ENCODE data around the gene WWTR1.

WWTR1 gene

DNA sequence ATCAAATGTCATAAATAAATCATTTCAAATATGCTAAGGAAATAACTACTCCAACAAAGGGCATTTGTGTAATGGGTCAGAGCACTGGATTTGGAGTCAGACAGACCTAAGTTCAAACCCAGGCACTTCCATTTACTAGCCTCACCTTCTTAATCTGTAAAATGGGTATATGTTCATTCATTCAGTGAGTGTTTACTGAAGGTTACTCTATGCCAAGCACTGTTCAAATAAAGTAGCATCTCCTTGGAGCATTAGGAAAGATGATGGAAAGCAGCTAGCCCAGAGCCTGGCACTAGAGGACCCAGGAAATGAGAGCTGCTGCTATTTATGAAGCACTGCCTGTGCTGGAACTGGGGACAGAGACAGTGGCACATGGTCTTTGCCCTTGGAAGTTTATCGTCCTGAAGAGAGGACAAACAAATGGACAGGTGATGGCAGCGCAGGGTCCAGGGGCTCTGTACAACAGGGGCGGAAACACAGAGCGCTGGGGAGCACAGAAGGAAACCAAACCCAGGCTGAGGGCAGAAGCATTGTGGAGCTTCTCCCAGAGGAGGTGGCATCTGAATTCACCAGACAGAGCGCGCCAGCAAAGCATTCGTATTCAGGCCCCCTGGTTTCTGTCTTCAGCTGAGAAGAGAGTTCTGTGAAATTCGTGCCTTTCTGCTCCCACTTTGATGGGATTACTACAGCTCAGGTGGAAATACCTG is 164.4 kb downstream of the WWTR1 start:
- no peak for DNase-seq

- no peak for DNase-seq
These were observed 167.4 kb downstream of the WWTR1 start for GRCh38 chr3:149490260-149490971.

- DNase-seq: no peak
These were observed 168.7 kb downstream of the WWTR1 start for GRCh38 chr3:149489060-149489690.

DNA sequence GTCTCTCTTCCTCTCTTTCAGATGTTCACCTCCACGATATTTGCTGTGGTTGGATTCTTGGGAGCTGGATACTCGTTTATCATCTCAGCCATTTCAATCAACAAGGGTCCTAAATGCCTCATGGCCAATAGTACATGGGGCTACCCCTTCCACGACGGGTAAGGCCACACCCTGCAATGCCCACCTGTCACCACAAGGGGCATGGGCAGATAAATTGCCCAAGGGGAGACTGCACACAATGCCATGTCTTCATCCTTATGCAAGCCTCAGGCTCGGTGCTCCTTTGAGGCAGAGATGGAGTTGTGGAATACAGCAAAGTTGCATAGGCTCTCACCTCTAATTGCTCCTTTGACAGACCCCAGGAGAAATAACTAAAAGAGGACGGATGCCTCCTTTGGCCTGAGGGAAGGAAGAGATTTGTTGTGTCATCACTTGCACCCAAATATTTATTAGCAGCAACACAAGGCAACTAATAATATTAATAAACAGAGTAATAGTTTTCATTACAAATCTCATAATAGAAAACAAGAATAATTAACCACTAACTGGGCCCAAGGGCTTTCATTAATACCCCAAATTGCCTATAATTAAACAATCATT is 170.1 kb downstream of the WWTR1 start:
- DNase-seq: no peak

DNA sequence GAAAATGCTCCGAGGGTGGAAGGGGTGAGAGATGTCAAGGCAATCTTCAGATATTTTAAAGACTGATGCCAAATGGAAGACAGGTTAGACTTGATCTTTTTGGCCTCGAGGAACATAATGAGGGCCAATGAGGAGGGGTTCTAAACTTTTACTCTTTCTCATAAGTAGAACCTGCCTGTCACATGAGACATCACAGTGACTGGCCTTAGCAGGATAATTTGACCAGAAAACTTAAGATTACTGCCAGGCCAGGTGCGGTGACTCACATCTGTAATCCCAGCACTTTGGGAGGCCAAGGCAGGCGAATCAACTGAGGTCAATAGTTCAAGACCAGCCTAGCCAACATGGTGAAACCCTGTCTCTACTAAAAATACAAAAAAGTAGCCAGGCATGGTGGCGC is 171.1 kb downstream of the WWTR1 start:
- no peak for DNase-seq

DNA sequence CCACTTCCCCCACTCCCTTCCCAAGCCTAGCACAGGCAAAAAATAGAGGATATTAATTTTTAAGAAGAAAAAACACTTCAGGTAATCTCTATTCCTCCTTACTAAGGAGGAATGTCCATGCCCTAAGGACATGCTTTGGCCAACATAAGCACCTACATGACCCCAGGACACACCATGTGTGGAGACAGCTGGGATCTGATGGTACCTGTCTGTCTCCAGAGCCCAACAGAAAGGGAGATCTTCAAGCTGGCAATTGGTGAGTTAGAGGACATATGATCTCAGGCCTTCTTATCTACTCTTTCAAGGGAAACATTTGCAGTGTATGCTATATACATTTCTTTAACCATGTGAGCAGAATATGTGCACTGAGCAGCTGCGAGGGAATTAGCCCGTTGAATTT is 176.3 kb downstream of the WWTR1 start:
- no peak for DNase-seq

DNA sequence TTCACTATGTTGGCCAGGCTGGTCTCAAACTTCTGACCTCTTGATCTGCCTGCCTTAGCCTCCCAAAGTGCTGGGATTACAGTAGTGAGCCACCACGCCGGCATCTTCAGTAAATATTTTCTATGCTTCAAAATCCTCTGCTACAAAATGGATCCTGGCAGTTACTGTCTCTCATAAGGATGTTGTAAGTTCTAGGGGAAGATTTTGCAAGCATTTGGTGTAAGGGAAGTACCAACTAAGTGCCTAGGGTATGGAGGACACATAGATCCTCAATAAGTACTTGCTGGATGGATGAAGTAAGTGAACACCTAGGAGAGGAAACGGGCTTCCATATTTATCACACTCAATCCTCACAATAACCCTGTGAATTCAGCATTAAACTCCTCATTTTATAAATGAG is 176.8 kb downstream of the WWTR1 start:
- no peak for DNase-seq

- no peak for DNase-seq
These were observed 177.4 kb downstream of the WWTR1 start for GRCh38 chr3:149480326-149481017.

GRCh38 chr3:149479621-149480325 is 178.1 kb downstream of the WWTR1 start:
- no peak for DNase-seq

- DNase-seq: no peak
These were observed 181.6 kb downstream of the WWTR1 start for GRCh38 chr3:149476225-149476624.

- DNase-seq: no peak
These were observed 182.3 kb downstream of the WWTR1 start for GRCh38 chr3:149475451-149476060.

GRCh38 chr3:149474250-149474817 is 183.5 kb downstream of the WWTR1 start, which contains the start of gene TM4SF4:
TSS of gene TM4SF4 (plus strand) at chr3:149474697. CDS start at chr3:149474878, 181 bp downstream.
- DNase-seq: no peak

GRCh38 chr3:149473357-149474249 is 184.2 kb downstream of the WWTR1 start:
- DNase-seq: no peak

DNA sequence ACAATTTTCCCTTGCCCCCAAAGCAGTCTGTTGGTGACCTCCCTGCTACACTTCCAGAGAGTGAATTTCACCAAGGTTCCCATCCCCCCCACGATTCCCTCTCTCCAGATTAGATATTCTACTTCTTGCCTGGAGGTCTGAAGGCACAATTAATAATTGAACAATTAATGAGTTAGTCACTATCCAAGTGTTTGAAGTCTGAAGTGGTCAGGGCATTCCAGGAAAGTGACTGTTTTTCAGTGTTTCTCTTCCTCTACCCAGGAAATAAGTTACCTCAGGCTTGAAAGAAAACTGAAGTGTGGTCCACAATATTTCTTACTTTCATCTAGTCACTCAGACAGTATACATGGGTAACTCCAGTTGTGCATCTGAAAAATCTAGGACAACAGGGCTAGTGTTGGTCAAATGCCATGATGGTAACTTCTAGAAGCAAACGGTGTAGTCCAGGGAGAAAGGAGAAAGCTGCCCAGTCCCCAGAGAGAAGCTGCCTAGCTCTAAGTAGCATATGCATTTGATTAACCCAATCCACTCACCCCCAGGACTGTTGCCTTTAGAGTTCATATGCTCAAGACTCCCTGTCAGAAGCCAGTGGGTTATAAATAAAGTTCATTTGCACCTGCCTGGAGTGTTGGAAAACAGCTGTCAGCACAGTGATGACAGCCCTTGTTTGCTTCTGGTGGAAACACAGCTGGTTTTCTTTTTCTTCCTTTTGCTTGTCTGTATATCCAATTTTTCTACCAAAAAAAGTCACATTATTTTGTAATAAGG is 185.6 kb downstream of the WWTR1 start:
- DNase-seq: no peak

DNA sequence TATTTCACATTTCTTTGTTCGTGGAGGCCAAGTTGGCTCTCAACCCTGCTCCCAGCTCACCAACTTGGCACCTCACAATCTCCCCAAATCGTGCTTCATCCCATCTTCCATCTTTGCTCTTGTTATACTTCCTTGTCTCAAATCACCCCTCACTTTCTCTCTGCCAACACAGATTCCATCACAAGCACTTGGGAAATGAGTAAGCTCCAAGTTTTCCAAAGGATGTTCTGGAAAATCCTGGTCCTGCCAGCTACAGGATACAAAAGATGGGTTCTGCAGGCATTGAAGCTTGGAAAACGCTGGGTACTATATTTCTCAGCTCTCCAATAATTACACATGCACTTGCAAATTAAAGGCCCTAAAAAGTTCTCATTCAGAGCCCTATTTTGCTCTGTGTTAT is 187.4 kb downstream of the WWTR1 start:
- no peak for DNase-seq

- no peak for DNase-seq
These were observed 189.2 kb downstream of the WWTR1 start for GRCh38 chr3:149468504-149469212.

Measured in cerebellar nuclear complex (tissue), 1 donor.